Body of pancreas (tissue), 4 donors: ENCODE data around the gene MMD.
A peak's percentile ranks its signal among the peaks of the same experiment; 100 is the strongest.

Experiments
- CTCF ChIP-seq, 7 experiments: fragments of 450-650 bp in 4 of 7; fragments of 200-600 bp in 3 of 7; sonication (generic) in 3 of 7; IDR thresholded peaks; one replicate each; pipeline ENCODE4 v1.5.1; 2016 to 2019; ENCODE audit warnings: antibody characterized with exemption in 7 of 7
- POLR2A ChIP-seq, 3 donors: fragments of 450-650 bp; IDR thresholded peaks; one replicate each; pipeline ENCODE4 v1.6.1; 2016; ENCODE audit warnings: antibody characterized with exemption in 3 of 3, mild to moderate bottlenecking in 2 of 3

- no peak for TF ChIP-seq CTCF (IDR thresholded peaks at IDR 0.05)
- TF ChIP-seq POLR2A (IDR thresholded peaks at IDR 0.05), result peak in 1 of 3 donors; percentile 3
Observed at GRCh38 chr17:55420776-55421178, 858 bp downstream of the MMD start.
